Stimulated activated CD4-positive, alpha-beta T cell treated with anti-CD3 and anti-CD28 coated beads, Interleukin-15, amount 100 ng/mL, for 24 hours (primary cell): Measurements from ENCODE around the gene LHFPL5.
A peak's percentile ranks its signal among the peaks of the same experiment; 100 is the strongest.

Experiments used
- DNase-seq: peaks from one replicate; pipeline ENCODE4 v3.0.0-alpha.2; 2020

The LHFPL5 gene

DNA sequence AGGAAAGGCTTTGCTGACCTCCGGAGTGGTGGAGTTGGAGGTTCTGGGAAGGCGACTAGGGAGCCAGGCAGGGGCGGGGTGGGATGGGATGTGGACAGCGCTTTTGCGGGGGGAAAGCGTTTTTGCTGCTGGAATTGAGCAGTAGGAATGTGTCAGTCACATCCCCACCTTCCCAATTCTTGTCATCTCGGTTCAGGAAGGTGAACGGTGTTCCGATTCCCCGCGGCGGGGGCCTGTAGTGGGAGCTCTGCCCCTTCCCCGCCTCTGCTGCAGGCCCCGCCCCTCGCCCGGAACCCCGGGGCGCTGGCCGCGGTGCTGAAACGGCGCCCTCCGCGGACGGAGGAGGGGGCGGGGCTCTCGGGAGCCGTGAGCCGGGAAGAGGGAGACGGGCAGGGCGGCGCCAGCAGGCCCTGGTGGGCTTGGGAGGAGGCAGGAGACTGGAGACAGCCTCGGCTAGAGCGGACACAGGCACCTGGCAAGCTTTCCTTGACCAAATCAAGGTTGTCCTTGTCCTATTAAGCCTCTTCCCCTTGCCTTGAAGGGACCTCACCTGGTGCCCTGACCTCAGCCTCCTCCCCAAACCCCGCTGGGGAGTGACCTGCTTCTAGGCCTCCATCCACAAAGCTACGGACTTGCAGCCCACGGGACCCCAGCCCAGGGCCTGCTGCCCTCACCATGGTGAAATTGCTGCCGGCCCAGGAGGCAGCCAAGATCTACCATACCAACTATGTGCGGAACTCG, at the start of gene LHFPL5:
LHFPL5 (plus strand) TSS at position 357 of the 741 bp plus-strand sequence; CDS start at position 676, 319 bp downstream.
- peak; percentile 63 for DNase-seq

- peak; percentile 23 for DNase-seq
Measured at GRCh38 chr6:35757456-35758123, 47.6 kb upstream of the LHFPL5 start.

DNA sequence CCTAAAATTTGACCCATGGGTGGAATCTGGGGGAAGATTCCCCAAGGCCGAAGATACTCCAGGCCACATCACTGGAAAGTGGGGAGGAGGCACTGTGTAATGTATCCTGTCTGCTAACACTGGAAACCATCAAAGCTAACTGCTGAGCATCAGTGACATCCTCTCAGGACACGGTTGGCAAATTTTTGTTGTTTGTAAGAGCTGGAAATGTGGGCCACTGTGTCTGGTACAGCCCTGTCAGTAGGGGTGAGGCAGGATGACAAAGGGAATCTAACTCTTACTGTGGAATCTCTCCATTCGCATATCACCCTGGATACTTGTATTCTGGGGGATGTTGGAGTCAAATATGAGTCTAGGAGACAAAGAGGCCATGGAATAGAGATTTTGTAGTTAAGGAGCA, 45.7 kb upstream of the LHFPL5 start:
- no peak for DNase-seq

- DNase-seq = no peak
Measured at GRCh38 chr6:35765739-35766138, 39.4 kb upstream of the LHFPL5 start.

GRCh38 chr6:35769211-35769610, 35.9 kb upstream of the LHFPL5 start:
- DNase-seq = no peak

DNA sequence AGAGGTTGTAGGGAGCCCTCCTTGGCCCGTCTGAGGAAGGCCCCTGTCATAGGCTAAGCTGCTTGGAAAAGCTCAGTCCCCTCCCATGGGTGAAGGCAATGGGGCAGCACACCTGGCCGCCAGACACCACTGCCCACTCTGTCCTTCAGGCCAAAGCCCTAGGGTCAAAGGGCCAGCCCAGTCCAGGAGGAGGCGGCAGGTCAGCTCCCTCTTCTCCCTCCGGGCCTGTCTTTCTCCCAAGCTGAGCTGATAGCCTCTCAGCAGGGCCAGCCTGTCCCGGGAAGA, 33.9 kb upstream of the LHFPL5 start:
- DNase-seq = no peak

GRCh38 chr6:35774116-35774794, 30.9 kb upstream of the LHFPL5 start:
- DNase-seq = no peak

DNA sequence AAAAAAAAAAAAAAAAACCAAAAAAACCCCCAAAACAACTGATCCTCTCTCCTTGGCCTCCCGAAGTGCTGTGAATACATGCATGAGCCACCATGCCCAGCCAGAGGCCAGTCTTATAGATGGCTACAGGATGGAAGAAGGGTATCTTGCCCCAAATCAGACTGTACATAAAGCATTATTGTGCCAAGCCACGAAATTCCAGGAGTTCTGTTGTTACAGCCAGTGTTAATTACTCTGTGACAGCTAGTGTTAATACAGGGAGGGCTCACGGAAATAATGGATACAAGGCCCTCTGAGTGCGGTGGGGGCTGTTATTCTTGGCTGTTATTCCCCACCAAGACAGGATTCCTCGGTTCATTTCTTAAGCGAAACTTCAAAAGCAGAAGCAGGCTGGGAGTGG, 30.1 kb upstream of the LHFPL5 start:
- DNase-seq = no peak

GRCh38 chr6:35776364-35777215, 28.6 kb upstream of the LHFPL5 start, which contains the start of gene CLPSL2:
CLPSL2 (plus strand) TSS chr6:35776598; CDS start chr6:35776619, 21 bp downstream.
- peak; percentile 29 for DNase-seq

DNA sequence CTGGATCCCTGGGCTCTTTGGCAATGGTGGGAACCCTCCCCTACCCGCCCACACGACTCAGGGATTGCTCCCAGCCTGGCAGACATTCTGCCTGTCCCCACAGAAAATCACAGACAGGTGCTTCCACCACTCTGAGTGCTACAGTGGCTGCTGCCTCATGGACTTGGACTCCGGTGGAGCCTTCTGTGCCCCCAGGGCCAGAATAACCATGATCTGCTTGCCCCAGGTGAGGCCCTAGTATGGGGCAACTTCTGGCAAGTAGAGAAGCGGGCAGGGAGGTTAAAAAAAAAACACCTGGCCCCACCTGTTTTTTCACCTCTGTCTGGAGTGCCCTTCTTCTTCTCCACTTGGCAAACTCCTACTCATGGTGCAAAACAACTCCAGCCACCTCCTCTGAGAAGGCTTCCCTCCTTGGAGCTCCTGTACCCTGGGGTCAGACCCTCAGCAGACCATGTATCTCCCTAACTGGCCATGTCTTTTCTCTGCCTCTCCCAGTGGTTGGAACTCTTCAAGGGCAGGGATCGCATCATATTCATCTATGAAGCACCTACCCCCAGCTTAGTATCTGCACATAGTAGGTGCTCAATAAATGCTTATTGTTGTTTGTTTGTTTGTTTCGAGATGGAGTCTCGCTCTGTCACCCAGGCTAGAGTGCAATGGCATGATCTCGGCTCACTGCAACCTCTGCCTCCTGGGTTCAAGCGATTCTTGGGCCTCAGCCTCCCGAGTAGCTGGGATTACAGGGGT, 27.6 kb upstream of the LHFPL5 start:
- no peak for DNase-seq

- no peak for DNase-seq
Measured at GRCh38 chr6:35778437-35778836, 26.7 kb upstream of the LHFPL5 start.

GRCh38 chr6:35780719-35781118, 24.4 kb upstream of the LHFPL5 start, which contains the start of gene CLPSL1:
CLPSL1 (plus strand) TSS chr6:35781019; CDS start chr6:35781111, 92 bp downstream.
- no peak for DNase-seq

DNA sequence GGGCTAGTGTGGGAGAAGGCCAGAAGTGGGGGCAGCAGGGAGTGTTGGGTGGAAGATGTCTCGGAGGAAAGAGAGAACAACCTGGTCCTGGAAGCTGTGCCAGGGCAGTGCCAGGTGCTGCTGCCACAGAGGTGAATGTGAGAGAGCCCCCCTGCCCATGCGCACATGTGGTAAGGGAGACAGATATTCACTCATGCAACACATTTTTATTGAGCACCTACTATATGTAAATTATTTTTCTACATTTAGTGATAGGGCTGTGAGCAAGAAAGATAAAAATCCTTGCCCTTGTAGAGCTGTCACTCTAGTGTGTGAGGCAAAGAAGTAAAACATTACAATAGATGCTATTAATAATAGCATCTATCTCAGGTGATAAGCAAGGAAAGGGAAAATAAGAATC, 23.9 kb upstream of the LHFPL5 start:
- DNase-seq = no peak

DNA sequence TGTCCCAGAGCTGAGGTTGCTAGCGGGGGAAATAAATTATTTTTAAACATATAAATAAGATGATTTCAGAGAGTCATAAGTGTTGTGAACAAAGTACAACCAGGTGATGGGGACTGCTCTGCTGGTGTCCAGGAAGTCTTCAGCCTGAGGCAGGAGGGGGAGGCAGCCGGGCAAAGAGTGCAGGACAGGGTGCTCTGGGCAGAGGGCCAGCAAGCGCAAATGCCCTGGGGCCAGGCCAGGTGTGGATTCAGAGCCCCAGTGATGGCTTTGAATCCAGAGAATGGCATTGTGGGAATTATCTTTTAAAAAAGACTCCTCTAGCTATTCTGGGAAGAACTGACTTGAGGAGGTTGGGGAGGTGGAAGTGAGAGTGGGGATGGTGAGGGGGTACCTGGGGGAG, 22.7 kb upstream of the LHFPL5 start:
- DNase-seq = no peak

DNA sequence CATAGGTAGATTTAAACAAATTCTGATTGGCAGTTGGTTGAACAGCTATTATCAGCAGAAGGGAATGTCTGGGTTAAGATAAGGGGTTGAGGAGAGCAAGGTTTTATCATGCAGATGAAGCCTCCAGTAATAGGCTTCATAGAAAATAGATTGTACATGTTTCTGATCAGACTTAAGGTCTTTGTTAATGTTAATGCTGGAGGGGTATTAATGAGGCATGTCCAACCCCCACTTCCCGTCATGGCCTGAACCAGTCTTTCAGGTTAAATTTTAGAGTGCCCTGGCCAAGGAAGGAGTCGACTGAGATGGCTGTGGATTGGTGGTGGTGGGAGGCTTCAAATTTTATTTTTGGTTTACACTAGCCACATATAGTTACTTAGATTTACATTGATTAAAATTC, 21.0 kb upstream of the LHFPL5 start:
- DNase-seq = no peak

DNA sequence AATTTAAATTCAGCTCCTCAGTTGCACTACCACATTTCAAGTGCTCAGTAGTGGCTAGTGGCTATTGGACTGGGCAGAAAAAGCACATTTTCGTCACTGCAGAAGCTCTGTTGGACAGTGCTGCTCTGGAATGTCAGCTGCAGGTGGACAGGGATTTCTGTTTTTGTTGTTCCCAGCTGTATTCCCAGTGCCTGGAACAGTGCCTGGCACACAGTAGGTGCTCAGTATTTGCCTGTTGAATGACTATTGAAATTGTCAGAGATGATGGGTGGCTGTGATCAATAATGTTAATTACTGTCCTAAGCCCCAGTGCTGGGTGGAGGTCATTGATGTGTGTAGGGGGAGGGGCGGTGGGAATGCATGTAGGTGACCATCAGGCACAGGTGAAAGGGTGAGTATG, 18.9 kb upstream of the LHFPL5 start:
- no peak for DNase-seq

DNA sequence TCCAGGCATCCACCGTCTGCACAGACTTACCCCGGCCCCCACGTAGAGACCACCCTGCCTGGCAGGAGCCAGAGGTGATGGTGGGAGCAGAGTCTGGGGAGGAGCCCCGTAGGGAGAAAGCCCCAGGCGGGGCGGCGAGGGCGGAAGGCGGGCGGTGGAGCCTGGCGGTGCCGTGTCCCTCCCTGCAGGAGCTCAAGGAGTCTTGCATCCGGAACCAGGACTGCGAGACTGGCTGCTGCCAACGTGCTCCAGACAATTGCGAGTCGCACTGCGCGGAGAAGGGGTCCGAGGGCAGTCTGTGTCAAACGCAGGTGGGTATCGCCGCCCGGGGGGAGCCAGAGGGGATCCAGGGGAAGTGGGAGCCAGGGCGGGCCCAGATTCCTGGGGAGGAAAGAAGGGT, 18.3 kb upstream of the LHFPL5 start:
- DNase-seq = no peak

DNA sequence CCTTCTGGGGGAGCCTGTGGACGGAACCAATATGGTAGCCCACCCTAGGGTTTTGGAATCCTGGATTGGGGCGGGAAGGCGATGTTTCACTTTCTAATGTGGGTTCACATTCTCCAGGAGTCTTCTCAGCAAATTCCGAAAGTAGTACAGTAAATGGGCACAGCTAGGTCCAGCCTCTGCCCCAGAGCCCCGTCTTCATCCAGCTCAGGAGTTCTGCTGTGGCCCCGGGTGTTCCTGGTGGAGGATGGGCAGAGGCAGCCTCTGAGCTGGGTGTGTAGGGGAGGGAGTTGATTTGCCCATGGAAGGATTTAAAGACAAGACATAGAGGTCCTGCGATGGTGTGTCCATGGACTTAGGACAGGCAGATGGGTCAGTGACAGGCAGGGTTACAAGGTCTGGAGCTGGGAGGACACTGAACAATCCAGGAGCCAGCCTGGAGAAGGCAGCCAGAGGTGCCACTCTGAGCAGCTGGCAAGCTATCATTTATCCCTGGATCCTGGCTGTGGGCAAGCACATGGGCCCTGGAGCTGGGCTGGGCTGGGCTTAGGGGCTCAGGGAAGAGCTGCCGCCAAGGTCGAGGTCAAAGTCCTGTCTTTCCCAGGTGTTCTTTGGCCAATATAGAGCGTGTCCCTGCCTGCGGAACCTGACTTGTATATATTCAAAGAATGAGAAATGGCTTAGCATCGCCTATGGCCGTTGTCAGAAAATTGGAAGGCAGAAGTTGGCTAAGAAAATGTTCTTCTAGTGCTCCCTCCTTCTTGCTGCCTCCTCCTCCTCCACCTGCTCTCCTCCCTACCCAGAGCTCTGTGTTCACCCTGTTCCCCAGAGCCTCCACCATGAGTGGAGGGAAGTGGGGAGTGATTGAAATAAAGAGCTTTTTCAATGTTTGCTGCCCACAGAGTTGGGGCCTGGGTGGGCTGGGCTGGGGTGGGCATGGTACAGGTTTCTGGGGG, 17.6 kb upstream of the LHFPL5 start:
- DNase-seq = no peak

- no peak for DNase-seq
Measured at GRCh38 chr6:35788423-35788982, 16.6 kb upstream of the LHFPL5 start.

GRCh38 chr6:35790683-35791082, 14.5 kb upstream of the LHFPL5 start:
- DNase-seq = no peak
